HG03432 (cell line): ENCODE measurements around the gene DOK7.

ENCODE experiments used
- ATAC-seq: cut with Tn5 transposase; IDR thresholded peaks from one replicate; pipeline ENCODE4 v1.9.1; 2021; ENCODE audit warnings: mild to moderate bottlenecking, moderate library complexity; ENCODE audit not compliant: unreplicated experiment

DOK7 gene

GRCh38 chr4:3462790-3463415 lies at the start of gene DOK7:
Gene DOK7, plus strand, starts transcription at chr4:3463306. Its CDS starts 70 bp downstream, at chr4:3463376.
- ATAC-seq: no peak

GRCh38 chr4:3413675-3414420 lies 49.3 kb upstream of the DOK7 start:
- no peak for ATAC-seq

DNA sequence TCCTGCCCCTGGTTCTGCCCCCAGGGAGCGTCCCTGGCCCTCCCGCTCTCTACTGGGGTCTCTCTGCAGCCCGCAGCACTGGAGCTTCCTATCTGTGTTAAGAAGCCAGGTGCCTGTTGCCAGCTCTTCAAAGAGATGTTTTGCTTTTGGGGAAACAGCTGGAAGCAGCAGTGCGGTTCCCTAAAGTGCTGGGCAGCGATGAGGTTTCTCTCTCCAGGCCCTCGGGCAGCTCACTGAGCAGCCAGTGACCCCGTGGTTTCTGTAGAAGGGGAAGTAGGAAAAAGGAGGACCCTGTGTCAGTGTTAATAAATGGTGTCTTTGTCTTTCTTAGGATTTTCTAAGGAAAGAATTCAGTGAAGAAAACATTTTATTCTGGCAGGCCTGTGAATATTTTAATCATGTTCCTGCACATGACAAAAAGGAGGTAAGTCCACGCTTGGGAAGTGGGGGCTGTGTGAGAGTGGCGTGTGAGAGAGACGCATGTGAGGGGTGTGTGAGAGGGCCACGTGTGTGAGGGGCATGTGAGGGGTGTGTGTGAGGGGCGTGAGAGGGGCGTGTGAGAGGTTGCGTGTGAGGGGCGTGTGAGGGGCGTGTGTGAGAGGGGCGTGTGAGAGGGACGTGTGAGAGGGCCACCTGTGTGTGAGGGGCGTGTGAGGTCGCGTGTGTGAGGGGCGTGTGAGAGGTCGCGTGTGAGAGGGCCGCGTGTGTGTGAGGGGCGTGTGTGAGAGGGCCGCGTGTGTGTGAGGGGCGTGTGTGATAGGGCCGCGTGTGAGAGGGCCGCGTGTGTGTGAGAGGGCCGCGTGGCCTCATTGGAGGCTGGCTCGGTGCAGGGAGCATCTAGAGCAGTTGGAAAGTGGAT lies 48.5 kb upstream of the DOK7 start:
- ATAC-seq: no peak

DNA sequence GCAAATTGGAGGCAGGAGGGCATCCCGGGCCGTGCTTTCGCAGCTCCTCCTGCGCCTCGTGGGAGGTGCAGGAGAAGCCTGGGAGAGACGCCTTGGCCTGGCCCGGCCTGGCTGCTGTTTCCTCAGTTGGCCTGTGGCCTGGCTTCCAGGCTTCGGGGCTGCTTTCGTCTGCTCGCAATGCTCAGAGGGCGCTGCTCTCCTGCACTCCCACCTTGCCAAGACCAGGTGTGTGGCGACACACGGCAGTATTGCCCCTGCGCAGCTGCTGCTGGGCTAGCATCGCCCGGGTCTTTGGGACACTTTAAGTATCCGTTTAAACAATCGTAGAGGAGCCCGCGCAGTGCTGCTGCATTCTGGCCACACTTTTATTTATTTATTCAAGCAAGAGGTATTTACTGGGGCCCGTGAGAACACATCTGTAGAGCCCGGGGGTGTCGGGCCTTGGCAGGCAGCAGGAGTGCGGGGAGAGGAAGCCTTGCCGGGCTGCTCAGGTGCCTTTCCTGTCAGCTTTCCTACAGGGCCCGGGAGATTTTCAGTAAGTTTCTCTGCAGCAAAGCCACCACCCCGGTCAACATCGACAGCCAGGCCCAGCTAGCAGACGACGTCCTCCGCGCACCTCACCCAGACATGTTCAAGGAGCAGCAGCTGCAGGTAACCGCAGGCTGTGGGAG lies 47.5 kb upstream of the DOK7 start:
- ATAC-seq: no peak

- no peak for ATAC-seq
Measured at GRCh38 chr4:3416270-3416669, 46.8 kb upstream of the DOK7 start.

DNA sequence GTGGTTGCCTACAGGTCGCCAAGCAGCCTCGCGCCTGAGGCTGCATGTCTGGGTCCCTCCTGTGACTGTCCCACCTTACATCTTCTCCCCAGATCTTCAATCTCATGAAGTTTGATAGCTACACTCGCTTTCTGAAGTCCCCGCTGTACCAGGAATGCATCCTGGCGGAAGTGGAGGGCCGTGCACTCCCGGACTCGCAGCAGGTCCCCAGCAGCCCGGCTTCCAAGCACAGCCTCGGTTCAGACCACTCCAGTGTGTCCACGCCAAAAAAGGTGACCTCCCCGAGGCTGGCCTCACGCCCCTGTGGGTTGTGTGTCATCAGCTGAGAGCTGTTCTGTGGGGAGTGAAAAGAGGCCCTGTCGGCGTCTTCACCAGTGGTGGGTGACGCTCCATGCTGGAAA lies 46.3 kb upstream of the DOK7 start:
- ATAC-seq: no peak

- ATAC-seq: no peak
Measured at GRCh38 chr4:3417448-3417847, 45.7 kb upstream of the DOK7 start.

- no peak for ATAC-seq
Measured at GRCh38 chr4:3418029-3418762, 44.9 kb upstream of the DOK7 start.

GRCh38 chr4:3419836-3420605 lies 43.1 kb upstream of the DOK7 start:
- ATAC-seq: no peak

DNA sequence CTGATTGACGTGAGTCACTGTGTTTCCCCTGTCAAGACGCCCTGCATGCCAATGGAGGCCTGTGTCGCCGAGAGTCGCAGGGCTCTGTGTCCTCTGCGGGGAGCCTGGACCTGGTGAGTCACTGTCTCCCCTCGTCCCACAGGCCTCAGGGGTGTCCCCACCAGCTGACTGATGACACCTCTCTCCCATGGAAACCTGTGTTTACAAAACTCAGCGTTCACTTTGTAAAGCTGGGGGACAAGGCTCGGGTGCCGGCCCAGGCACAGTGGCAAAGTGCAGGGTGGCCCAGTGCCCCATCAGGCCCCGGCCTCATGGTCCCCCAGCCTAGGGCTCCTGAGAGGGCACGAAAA lies 42.5 kb upstream of the DOK7 start:
- no peak for ATAC-seq

- ATAC-seq: no peak
Measured at GRCh38 chr4:3420956-3421355, 42.1 kb upstream of the DOK7 start.

DNA sequence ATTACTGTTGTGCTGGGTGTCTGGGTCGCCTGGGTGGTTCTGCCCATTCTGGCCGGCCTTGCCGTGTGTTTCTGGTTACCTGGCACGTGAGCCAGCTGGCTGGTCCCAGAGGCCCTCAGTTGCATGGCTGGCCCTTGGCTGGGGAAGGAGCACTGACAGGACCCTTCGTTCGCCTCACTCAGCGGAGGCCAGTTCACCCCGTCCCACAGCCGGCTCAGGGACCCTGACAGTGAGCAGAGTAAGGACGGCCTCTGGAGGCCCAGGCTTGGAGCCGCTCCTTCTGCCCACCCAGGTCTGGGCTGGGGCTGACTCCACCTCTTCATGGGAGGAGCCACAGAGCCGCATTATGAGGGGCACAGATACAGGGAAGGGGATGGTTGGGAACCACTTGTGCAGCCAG lies 41.6 kb upstream of the DOK7 start:
- ATAC-seq: no peak

GRCh38 chr4:3422241-3422801 lies 40.8 kb upstream of the DOK7 start:
- ATAC-seq: no peak

DNA sequence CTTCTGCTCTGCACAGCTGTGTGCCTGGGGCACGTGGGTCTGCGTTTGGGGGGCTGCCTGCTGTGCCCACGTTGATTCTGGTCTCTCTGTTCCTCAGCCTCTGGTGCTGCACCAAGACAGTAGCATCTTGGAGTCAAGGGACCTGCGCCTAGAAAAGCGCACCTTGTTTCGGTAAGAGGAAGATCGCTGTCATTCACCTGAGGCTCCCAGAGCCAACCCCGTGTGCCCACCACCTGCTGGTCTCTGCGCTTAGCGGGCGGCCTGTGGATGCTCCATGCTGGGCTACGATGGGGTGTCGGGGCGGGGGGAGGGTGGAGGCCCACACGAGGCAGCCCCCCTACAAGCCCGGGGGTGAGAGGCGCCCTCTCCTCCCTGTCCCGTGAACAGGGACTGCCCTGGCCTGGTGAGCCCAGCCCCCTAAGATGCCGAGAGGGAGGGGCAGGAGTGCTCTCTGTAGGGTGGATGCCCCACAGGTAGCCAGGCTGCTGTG lies 40.3 kb upstream of the DOK7 start:
- no peak for ATAC-seq

DNA sequence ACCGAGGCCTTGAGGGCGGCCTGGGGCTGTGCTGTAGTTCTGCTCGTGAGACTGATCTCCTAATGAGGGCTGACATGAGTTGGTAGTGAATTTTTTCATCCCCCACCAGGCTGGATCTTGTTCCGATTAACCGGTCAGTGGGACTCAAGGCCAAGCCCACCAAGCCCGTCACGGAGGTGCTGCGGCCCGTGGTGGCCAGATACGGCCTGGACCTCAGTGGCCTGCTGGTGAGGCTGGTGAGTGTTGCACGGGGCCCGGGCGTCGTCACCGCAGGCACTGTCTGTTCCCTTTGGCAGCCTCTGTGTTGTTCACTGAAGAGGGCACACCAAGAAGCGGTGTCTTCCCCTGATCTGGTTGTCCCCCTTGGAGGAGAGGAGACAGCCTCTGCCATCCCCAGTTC lies 39.7 kb upstream of the DOK7 start:
- ATAC-seq: no peak

DNA sequence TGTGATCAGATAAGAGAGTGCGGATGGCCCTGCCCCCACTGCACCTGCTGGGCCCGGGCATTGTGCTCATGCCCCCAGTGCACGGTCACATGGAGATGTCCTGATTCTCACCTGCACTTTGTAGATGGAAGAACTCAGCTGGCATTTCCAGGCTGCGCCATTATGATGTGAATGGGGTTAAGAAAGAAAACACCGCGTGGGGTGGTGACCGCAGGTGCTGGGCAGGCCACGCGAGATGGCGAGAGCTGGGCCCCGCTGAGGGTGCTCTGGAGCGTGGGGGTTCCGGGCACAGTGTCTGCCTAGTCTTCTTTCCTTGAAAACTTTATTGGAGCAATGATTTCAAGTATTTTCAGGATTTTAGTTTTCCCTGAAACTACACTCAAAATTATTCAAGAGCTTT lies 39.2 kb upstream of the DOK7 start:
- no peak for ATAC-seq

DNA sequence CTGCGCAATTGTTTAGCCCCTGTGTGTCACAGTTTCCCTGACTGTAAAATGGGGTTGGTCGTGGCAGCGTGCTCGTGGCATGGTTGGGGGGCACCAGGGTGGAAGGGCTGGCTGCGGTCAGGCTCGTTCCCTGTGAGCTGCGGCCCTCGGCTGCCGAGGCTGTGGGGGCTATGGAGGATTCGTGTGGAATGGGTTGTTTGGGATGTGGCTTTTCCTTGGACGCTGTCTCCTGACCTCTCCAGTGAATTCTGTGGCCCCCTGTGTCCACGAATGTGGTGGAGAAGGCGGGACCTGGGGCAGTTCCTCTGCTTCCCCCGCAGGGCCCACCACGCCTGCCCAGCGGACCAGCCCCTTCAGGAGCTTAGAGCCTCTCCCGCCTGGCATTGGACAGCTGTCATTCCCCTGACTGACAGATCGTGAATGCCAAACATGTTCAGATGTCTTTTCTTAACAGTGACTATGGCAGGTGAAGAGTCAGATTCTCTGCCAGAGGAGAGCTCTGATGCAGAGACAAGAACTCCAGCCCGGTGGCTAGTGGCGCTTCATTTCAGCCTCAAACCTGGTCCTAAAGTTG lies 38.5 kb upstream of the DOK7 start:
- no peak for ATAC-seq

DNA sequence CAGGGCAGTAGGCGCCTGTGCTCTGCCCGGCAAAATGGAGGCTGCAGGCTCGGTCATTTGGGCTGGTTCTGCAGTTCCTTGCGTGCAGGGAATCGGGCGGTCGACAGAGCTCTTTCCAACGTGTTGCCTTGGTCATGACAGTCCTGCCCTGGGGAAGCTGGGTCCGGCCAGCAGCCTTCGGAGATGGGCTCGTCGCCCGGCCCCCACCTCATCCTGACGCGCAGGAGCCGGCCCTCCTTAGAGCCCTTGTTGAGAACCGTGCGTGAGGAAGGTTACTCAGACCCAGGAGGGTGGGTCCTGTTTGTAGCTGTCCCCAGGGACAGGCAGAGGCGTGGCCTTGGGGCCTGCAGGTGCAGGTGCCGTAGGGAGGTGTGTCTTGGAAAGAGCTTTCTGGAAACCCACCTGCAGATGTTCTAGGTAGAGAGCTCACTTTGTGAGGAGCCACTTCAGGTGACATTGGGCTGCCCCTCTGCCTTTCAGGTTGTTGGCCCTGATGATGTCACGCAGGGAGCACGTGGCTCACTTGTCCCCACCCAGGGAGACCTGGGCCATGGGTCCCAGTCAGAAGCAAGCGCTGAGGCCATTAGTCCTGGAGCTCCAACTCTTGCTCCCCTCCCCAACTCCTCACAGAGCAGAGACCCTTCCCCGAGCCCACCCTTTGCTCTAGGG lies 36.5 kb upstream of the DOK7 start:
- no peak for ATAC-seq

- no peak for ATAC-seq
Measured at GRCh38 chr4:3427134-3427476, 36.0 kb upstream of the DOK7 start.
